ENCODE data around the gene SLC41A3.

The SLC41A3 gene

DNA sequence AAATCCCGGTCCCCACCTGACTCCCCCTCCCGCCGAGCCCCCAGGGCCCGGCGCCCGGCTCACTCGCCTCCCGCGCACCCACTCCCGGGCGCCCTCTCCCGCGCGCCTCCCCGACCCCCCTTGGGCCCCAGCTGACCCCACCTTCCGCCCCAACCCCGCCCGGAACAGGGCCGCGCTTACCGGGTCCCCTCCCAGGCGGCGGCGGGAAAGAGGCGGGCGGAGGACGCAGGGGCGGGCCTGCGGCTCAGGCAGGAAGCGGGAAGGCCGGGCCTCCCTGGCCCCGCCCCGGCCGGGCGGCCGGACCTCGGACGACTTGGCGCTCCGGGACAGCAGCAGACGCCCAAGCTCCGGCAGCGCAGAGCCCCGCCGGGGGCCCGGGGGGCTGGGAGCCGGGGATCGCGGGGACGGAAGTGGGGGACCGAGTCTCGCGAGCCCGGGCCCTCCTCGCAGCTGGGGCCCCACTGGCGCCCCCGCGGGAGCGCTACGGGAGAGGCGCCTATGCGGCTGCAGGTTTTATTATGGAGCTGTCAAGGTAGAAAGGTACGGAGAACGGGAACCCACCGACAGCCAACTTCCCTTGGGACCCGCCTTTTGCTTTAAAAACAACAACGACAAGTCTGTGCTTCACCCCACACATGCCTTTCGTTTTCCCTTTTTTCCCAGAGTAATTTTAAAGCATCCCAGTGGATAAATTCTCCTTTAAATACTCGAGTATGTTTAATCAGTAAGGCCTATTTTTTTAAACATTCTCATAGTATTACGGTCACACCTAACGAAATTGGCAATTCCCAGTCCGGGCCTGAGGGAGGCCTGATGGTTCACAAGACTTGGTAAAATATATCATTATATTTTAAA lies at the start of gene SLC41A3:
SLC41A3 (minus strand) TSS at position 212 of the 855 bp plus-strand sequence. CDS start 15,905 bp downstream, outside the sequence.
- peak; percentile 73 to 89 (median 75) for DNase-seq (ENCODE audit: low read depth in 3 of 3)

DNA sequence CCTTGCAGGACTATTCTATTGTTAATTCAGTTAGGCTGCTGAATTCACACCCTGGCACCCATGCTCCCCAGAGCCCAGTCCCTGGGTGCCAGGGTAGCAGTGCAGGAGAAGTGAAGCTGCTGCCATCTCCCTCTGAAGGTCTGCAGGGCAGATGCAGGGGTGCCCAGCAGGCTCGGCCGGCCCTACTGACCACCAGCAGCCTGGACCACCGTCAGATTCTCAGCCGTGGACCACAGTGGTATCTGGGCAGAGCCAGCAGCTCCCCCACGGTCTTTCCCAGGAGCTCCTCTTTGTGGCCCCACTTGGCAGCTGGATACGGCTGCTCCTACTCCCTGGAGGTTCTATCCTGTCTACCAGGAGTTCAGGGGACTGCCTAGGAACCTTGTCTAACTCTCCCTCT lies 49.7 kb upstream of the SLC41A3 start:
- no peak for DNase-seq (ENCODE audit: low read depth in 3 of 3)

DNA sequence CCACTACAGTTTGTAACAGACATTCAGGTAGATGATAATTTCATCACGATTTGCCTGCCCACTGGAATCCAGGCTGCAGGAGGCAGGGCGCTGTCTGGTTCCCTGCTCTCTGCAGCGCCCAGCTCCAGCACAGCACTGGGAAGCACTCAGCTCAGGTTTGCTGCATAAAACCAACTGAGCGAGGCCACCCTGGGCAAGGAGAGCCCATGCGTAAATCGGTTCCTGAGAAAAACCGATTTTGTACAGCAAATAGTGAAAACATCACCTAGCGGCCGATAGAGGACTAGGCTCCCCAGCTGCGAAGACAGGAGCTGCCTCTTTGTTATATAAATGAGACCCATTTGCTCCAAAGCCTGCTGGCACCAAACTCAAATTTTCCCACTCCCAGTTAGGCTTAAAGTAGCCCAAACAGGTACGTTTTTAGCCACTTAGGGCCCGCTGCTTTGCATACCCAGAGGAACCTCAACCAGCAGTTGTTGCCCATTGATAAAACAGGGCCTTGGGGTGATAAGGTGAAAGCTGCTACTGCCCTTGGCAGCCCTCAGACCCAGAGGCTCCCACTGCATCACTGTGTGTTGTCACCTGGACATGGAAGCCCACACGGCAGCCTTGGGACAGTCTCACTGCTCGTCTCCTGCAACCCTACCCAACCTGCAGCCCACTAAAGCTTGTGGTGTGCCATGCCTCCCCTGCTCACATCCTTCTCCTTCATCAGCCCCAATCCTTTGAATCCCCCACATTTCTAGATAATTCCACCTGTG lies 49.0 kb upstream of the SLC41A3 start:
- DNase-seq (ENCODE audit: low read depth in 3 of 3) = no peak

DNA sequence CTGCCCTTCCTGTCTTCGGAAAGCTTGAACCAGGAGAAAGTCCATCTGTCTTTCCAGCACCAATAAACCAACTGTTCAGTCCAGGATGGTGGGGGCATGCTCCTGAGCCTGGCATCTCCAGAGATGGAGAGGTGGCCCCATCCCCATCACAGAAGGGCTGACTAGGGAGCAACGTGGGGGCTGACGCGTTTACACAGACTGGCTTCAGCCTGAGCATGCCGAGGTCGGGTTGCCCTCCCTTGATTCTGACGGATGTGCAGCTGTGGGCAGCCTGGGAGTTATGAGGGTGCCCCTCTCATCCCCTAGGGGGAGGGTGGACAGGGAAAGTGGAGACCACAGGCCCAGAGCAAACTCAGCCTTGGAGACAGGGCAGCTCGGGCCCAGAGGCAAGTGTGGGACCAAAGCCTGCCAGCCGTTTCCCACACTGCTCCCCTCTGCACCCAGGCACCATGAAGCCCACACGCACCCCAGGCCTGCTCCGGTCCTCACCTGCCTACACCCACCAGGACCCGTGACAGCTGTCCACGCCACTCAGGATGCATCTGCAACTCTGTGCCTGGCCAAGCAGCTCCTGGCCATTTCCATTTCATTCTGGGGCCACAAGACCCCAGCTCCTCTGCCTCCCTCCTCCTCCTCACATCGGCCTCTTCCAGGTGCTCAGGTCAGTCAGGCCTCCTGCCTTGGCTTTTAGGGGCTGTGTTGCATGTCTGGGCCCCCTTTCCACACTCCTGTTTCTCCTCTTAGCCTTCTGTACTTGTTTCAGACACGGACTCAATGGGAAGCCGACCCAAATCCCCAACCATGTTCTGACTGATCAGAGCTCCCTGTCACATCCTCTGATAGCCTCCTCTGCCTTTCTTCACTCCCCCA lies 48.2 kb upstream of the SLC41A3 start:
- DNase-seq (ENCODE audit: low read depth in 3 of 3) = no peak

DNA sequence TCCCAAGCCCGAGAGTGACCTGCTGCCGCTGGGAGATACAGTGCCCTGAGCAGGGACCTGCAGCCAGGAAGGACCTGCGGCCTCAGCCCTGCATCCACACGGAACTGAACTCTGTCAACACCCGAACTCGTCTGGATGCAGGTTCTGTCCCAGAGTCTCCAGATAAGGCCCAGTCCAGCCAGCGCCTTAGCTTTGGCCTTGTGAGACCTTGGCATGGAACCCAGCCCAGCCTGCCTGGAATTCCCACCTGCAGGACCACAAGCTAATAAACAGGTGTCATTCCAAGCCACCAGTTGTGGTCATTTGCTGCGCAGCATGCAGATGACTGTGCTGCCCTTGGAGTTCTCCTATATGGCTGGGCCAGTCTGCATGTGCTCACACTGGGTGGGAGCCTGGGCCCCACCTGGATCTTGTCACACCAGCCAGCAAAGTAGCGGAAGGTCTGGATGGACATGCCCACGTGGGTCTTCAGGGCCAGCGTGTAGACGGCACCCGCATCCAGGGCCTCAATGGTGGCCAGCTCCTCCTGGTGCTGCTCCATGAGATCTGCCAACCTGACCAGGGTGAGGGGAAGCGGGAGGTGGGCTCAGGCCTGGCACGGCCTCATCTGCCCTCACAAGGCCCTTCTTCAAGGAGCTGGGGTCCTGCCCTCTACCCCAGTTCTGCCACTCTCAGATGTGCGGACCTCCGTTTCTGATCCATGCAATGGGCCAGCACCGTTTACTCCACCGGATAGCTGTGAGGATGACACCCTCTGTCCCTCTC lies 47.2 kb upstream of the SLC41A3 start:
- no peak for DNase-seq (ENCODE audit: low read depth in 3 of 3)

DNA sequence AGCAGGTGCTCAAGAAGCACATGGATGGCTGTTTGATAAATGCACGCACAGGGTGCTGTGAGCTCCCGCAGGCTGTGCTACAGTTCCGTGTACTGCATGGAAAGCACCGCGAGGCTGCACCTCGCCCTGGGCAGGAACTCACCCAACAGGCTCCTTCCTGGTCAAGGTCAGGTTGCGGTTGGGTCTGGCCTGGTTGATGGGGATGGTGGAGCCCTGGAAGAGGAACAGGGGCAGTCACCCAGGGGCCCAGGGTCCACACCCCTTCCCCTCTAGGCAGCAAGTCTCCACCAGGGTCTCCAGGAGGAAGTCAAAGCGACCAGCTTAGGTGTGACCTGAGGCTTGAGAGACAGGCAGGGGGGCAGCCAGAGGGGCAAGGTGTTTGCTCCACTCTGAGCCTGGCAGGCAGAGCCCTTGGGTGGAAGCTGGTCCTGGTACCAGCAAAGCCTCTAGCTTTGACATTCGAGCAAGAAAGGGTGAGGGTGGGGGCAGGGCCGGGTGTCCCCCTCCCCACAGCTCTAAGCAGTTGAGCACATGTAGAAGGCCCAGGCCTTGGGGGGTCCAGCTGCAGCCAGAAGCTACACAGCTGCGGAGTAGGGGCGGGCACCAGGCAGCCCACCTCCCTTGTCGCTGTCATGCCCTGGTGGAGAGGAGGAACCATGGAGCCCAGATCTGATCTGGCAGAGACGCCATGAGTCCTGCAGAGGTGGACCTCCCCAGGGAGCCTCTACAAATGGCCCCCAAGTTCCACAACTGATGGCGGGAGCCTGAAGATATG lies 46.3 kb upstream of the SLC41A3 start:
- DNase-seq (ENCODE audit: low read depth in 3 of 3) = no peak

DNA sequence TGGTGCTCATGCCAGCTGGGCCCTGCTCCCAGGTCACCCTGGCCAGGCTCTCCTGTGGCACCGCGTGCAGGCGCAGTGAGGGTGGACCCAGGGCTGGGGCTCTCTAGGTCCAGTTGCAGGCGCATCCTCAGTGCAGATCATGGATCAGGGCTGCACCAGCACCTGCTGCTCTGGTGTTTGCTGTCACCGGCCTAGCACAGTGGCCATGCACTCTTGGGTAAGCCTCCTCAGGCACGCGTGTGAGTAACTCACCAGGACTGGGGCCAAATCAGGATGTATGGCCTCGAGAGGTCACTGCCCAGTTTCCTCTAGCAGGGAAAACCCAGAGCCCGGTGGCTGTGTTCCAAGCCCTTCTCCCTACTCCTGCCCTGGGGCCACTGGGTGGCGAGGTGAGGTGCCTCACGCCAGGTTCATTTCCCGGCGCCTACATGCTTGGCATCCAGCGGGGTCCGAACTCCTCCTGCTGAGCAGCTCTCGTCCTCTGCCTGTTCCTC lies 45.5 kb upstream of the SLC41A3 start:
- DNase-seq (ENCODE audit: low read depth in 3 of 3) = no peak

DNA sequence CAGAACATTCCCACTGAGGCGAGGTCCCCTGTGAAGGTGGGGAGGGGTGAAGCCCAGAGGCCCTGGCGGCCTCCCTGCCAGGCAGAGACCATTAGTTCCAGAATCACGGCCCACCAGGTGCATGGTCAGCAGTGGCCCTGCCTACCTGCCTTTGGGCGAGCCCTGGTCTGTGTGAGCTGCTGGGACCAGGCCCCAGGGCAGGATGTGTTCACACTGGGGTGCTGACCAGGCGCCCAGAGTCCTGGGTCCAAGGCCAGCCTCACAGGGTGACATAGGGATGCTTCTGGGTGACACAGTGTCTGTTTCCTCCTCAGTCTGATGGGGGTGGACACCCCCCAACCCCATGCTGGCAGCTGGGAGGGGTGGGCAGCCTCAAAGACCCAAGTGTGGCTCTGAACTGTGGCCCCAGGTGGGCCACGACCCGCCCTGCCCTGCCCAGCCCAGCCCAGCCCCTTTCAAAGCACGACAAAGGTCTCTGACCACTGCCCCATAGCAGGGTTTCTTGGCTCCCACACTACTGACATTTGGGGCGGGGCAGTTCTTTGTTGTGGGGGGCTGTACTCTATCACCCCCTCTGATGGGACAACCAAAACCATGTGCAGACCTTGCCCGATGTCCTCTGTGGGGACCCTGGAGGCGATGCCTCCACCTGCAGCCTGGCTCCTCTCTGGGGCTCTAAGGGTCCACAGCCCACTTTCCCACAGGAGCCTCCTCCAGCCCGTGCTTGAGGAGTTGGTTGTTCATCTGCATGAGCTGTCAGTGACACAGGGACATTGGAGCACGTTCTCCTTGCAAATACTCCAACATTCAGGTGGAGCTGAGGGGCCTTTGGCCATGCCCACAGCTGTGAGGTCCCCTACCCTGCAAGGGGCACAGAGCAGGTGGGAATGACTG lies 44.8 kb upstream of the SLC41A3 start:
- no peak for DNase-seq (ENCODE audit: low read depth in 3 of 3)

DNA sequence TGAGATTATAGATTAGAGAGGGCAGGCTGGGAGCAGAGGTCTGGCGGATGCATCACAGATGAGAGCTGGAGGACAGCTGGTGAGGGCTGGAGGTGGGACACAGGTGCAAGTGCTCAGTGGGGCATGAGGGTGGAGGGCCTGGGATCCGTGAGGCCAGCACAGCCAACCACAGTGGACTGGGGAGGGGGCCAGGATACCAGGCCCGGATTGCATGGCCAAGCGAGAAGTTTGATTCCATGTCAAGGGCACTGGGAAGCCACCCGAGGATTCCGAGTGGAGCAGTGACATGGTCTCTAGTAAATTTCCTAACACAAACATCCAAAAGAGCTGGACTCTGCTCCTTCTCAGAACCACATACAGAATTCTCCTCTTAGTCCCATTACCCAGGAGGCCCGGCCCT lies 44.0 kb upstream of the SLC41A3 start:
- DNase-seq (ENCODE audit: low read depth in 3 of 3) = no peak

DNA sequence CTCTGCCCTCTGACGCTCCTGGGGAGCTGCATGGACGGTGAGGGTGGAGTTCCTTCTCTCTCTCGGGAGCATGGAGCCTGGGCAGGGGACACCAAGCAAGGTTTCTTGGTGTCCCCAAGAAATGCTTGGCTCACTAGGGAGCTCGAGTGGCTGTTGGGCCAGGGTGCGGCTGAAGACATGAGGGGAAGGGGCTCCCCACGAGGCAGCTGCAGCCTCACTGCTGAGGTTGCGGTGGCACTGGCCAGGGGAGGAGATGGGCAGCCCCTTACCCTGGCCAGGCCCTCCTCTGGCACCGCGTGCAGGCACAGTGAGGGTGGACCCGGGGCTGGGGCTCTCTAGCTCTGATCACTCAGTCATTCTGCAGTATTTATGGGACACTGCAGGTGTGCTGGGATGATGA lies 43.5 kb upstream of the SLC41A3 start:
- DNase-seq (ENCODE audit: low read depth in 3 of 3) = no peak

DNA sequence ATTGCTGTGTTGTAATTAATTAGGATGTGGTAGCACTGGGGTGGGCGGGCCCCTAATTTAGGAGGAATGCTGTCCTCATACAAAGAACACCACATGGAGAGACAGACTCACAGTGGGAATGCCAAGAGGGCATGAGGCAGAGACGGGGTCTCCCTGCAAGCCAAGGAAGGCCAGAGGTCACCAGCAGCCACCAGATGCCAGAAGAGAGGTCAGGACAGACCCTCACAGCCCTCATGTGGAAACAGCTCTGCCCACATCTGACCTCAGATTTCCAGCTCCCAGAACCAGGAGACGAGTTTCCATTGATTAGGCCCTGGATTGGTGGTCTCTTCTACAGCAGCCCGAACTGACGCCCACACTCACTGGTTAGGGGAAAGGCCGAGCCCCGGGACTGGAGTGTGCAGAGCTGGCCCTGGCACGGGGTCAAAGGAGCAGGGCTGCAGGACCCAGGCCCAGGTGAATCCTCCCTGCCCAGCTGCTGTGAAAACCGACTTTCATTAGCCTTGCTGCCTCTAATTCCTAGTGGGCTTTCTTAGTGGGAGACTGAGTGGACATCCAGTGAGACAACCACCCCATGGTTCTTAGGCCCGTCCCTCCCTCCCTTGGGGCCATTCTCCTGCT lies 43.0 kb upstream of the SLC41A3 start:
- no peak for DNase-seq (ENCODE audit: low read depth in 3 of 3)

DNA sequence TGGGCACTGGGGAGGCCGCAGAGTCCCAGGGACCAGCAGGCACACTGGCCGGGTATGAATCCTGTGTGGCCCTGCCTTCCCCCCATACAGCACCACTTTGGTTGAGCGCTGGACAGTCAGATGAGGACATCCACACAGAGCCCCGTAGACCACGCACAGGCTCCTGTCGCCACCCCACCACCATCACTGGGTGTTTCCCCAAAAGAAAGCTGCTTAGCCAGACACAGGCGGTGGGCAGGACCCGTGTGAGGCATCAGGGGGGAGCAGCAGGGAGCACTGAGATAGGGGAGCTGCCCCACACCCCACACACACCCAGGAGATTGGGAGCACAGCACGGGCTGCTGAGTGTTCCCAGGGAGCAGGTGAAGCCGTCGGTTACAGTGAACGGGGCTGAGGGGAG lies 42.4 kb upstream of the SLC41A3 start:
- no peak for DNase-seq (ENCODE audit: low read depth in 3 of 3)

DNA sequence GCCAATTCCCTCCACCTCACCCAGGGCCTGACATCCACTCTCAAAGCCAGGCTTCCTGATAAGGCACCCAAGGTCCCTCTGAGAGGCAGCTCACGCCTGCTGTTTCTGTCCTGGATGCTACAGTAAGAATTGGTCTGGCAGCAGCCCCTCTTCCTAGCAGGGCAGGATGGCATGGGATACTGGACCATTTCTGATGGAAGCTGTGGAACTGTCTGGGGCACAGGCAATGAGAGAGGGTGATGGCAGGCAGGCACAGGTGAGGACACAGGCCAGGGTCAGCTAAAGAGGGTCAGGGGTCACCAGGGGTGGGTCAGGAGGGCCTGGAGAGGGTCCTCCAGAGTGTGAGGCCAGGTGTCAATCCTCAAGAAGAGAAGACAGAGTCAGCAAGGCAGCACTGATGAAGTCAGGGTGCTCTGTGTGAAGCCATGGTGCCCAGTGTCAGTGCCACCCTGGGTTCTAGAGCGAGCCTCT lies 41.9 kb upstream of the SLC41A3 start:
- no peak for DNase-seq (ENCODE audit: low read depth in 3 of 3)

DNA sequence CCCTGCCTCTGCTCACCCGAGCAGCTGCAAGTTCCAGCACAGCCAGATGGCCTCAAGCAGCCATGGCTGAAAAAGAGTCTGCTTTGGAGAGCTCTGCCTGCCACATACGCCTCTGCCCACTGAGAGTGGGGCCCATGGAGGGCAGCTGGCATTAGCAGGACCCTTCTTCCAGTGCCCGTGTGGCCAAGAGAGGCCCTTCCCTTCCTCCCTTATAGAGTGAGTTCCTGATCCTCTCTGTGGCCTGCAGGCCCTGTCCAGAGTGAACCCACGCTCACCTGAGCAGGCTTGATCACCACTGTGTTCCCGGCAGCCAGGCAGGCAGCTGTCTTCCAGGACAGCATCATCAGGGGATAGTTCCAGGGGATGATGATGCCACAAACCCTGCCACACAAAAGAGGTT lies 41.4 kb upstream of the SLC41A3 start:
- no peak for DNase-seq (ENCODE audit: low read depth in 3 of 3)

DNA sequence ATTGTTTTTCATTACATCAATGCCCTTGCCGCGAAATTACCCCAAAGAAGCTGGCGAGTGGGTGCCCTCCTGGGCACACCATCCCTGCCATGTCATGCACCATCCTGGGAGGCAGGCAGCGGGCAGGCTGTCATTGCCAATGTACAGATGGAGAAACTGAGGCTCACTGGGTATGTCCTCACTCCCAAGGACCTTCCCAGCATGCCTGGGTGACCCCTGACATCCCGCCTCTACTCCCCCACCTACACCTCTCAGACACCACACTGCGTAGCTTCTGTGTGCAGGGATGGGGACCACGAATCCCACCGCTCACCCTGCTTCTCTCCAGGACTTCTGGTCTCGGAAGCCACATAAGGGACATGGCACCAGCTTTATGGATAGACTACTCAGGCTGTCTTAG lies 41.0 kb upstream of the SLC41A3 start:
- DNase-seq (ENCODE audit: low read depth in 3 of 3) = no peak

DNA sequence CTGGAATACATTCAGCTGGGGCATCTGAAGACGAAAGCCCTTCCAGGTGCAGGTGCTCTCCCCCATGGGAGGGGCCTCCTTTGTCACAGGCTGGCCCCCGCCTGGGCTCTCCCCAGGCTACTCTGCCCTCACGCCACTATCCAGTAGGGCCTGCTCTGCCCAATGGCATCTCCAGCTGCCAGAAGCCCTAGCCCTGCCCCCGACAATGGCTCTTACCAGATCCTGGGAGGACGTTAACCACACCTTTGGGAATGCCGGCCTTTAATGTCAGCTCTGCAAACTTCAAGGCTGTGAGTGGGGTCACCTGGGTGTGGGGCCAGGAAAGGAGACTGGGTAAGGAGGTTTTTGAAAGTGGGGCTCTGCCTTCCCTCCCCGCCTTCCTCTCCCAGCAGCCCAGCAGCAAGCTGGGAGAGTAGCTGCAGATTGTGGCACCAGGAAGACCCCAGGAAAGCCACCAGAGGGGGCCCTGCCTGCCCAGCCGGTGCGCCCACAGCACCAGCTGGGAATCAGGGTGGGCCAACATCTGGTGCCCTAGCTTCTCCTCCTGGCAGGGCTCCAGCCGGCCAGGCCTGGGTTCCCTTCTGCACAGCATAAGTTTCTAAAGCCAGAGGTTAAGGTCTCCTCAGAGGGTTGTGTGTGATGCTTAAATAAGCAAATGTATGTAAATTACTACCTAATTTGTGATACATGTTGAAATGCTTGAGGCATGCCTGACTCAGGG lies 40.4 kb upstream of the SLC41A3 start:
- no peak for DNase-seq (ENCODE audit: low read depth in 3 of 3)

DNA sequence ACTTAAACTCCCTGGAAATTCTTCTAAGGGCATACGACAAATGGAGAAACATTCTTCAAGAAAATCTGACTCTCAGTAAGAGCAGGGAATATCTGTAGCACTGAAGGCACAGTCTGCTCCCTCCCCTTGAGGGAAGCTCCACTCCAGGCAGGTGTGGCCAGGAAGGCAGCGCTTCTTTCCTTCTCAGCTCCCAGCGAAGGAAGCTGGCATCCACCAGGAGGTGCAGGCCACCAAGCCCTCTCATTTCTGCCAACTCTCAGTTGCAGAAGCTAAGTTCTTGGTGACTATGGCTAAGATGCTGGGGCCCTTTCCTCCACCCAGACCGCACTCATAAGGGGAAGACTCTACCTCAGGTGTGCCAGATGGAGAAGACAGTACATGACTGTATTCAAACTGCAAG lies 37.7 kb upstream of the SLC41A3 start:
- no peak for DNase-seq (ENCODE audit: low read depth in 3 of 3)

DNA sequence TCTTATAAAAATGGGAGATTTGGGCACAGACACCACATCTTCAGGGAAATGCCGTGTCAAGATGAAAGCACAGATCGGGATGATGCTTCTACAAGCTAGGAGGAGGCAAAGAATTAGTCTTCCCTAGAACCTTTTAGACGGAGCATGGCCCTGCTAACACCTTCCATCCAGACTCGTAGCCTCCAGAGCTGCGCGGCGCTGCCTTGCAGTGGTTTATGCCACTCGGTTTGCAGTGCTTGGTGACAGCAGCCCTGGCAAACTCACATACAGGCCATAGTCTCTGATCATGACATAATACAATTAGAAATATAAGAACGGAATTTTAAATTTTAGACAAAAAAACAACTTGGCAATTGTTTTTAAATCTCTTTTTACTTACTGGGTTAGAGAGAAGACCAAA lies 37.1 kb upstream of the SLC41A3 start:
- no peak for DNase-seq (ENCODE audit: low read depth in 3 of 3)
